NOMO-1 (cell line): ENCODE data around the gene UGCG.
A peak's percentile ranks its signal among the peaks of the same experiment; 100 is the strongest.
"Not testable (repeated sequence)": the region's sequence is repeated elsewhere in the genome, so short reads cannot be mapped to it uniquely, and the experiment has no call there.

Source experiments
- DNase-seq, 2 experiments: peaks; one replicate each; lab custom pipeline; 2025; ENCODE audit not compliant: unreplicated experiment in 2 of 2; lab: John Stamatoyannopoulos, UW

UGCG gene

DNA sequence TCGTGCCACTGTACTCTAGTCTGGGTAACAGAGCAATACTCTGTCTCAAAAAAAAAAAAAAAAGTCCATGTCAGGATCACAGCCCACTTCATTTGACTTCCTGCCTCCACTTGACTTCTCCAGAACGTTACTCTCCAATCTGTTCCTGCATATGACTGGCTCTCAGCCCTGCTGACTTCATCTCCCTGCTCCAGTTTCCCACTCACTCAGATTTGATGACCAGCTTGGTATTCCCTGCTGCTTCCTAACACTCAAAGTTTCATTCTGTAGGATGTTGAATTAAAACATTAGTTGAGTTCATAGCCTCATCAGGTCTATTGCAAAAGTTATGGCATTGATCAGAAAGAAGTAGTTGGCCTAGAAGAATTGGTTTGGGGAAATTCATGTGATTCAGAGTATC lies 52.3 kb downstream of the UGCG start:
- DNase-seq = no peak

DNA sequence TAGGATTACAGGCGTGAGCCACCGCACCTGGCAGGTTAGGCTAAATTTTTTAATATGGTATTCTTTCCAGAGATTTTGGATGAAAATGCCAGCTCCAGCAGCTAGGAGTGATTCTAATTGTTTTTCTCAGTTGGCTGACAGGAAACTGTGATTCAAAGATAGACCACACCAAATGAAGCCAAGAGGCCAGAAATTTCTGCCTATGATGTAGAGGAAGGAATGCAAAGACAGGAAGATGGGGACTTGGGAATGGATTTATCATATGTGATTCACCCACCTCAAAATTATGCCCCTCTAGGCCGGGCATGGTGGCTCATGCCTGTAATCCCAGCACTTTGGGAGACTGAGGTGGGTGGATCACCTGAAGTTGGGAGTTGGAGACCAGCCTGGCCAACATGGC lies 53.3 kb downstream of the UGCG start:
- DNase-seq = no peak

DNA sequence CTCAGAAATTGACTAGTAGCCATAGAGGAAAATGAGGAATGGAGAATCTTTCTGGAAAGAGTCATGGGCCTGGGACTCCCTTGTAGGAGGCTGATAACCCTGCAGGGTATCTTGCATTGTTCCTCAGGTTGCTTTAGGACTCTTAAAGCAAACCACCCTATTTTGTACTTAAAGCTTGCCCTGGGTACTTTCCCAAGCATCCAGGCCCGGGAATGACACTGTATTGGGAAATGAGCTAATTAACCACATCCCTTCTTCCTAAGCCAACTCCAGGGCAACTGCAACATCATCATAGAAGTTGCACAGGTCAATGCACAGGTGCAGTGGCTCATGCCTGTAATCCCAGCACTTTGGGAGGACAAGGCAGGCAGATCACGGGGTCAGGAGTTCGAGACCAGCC lies 55.9 kb downstream of the UGCG start:
- no peak for DNase-seq

DNA sequence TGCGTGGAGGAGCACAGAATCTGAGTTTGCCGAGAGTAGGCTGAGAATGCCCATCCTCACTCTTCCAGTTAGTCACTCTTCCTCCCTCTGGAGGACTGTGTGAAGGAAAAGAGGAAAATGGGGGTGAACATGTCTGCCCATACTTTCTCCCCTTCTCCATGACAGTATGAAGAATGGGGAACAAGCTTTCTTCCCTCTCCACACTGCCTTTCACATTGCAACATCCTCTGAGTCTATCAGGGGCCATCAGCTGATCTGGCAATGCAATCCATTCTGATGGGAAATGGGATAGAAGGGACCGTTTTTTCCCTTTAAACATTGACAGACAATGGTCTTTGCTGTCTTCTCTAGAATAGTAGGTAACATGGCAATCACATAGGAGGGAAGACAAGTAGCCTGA lies 56.8 kb downstream of the UGCG start:
- peak in 1 of 2 experiments; percentile 24 for DNase-seq

DNA sequence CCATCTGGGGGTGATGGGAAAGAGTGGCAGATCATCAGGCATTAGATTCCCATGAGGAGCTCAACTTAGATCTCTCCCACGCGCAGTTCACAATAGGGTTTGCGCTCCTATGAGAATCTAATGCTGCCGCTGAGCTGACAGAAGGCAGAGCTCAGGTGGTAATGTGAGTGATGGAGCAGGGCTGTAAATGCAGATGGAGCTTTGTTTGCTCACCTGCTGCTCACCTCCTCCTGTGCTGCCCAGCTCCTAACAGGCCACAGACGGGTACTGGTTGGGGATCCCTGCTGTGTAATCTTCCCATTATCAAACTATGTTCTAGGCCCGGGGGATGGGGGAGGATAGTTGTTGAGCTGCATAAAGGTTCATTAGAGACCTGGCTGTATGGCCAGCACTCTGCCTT lies 58.4 kb downstream of the UGCG start:
- no peak for DNase-seq

DNA sequence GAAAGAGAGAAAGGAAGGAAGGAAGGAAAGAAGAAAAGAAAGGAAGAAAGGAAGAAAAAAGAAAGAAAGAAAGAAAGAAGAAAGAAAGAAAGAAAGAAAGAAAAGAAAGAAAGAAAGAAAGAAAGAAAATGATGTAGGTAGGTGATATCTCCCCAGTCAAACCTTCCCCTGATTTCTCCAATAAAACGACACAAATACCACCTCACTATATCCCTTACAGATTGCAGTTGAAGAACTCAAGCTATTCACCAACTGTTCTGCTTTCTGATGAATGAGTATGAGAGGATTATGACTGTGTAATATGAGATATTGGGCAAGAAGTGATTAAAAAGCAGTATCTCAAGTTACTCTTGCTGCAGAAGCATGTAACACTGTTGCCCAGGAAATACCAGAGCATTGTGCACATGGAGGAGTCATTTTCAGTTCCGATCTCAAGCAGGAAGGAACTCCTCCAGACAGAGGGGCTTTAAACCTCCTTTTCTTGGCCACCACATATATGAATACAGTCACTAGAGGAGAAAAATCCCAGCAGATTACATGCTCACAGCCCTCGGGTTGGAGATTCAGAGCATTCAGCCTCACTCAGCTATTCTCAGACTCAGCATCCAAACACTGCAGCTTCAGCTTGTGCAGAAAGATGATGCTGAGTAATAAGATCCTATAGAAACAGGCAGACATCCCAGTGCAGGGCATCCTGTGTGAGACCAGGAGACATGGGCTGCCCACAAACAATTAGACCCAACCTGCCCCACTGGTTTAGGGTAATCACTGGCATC lies 61.4 kb downstream of the UGCG start:
- DNase-seq = peak; percentile 54 to 91

DNA sequence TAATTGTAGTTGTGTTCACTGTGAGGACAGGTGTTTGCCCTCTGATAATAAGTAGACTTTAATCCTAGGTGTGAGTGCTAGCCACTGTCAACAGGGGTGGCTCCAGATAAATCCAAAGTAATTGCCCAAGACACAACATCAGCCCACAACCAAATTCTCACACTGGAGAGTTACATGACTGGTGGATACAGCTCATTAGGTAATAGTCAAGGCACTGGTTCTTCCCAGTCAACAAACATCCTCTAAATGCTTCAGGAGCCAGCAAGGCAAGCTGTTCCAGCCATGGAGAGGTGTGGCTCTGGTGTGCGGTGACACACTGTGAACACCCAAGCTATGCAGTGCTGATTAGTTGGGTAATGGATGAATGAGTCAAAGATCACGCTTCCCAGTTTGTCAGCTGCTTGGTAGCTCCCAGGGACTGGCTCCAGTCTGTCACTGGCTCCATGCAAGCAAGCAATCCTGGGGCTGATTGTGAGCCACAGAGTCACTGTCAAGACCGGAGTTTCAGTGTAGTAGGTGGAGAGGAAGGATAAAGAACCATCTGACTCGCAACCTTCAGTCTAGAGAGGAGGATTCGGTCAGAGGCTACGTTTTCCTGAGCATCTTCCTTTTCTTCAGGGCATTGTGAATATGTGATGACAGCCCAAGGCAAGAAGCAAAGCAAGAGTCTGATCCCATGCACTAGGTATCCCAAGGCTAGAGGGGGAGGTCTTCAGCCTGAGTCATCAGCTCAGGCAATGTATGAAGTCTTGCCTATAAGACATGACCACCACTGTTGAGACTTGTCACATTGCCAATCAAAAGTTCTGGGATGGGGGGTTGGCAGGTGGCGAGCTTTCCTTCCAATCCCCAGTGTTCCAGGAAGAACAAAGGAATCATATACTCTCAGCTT lies 63.1 kb downstream of the UGCG start:
- DNase-seq = no peak

DNA sequence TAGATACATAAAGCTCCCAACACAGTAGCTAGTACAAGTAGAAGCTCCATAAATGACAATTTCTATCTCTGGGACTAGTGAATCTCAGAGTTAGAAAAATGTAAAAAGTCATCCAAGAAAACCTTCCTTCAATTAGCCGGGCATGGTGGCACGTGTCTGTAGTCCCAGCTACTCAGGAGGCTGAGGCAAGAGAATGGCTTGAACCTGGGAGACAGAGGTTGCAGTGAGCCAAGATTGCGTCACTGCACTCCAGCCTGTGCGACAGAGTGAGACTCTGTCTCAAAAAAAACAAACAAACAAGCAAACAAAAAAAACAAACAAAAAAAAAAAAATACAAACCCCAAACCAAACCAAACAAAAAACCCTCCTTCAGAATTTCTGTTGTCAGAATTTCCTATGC lies 63.9 kb downstream of the UGCG start:
- DNase-seq = not testable (repeated sequence)

DNA sequence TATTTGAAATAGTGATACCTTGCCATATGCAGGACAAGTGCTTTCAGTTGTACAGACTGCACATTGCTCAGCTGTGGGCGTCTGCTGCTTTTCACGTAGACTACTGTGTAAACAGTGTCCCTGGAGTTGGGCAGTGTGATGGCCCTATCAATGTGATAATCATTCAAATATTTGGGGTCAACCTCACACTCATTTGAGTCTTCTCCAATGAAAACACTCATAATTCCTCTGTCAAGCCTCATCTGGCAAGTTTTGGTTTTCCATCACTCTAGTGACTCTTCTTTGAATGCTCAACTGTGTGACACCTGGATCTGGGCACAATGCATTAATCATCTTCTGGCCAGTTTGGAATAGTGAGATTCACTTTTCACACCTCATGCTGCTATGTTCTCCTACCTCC lies 64.4 kb downstream of the UGCG start:
- no peak for DNase-seq

DNA sequence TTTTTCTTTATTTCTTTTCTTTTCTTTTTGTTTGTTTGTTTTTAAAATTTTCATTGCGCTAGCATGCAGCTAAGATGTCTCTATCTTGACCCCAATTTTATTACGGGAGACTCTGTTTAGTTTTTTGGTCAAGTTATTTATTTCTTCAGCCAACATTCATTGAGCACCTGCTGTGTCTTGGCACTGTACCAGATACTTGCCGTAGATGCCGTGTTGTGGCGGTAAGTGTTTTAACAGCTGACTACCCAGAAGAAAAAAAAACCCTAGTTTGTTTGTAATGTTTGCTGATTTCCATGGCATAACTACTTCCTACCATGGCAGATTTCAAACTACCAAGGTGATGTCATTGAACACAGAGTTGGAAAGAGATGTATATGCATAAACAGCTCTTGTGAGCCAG lies 65.0 kb downstream of the UGCG start:
- DNase-seq = no peak

DNA sequence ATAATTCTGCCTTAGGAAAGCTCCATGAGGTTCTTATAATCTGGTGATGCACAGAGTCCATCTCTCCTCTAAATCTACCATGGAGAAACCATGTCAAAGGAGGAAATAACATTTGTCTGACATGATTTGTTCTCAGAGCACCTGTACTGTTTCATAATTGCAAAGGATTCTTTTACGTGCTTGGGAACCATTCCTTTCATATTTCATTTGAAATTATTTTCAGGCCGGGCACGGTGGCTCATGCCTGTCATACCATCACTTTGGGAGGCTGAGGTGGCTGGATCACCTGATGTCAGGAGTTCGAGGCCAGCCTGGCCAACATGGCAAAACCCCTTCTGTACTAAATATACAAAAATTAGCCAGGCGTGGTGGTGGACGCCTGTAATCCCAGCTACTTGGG lies 65.4 kb downstream of the UGCG start:
- no peak for DNase-seq

DNA sequence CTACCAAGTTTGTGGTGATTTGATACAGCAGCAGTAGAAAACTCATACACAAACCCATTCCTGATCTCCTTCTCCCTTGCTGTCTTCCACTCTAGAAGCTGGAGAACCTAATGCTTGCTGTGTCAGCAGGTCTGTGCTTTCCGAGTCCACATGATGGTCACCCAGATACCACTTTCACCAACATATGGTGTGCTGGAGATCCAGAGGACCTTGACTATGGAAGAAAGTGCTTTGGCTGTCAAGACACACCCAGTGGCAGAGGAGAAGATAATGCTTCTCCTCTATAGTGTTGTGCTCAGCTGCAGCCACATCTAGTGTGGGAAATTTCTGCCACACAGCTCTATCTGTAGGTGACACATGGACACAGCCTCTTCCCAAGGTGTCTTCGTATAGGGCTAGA lies 67.4 kb downstream of the UGCG start:
- DNase-seq = no peak

DNA sequence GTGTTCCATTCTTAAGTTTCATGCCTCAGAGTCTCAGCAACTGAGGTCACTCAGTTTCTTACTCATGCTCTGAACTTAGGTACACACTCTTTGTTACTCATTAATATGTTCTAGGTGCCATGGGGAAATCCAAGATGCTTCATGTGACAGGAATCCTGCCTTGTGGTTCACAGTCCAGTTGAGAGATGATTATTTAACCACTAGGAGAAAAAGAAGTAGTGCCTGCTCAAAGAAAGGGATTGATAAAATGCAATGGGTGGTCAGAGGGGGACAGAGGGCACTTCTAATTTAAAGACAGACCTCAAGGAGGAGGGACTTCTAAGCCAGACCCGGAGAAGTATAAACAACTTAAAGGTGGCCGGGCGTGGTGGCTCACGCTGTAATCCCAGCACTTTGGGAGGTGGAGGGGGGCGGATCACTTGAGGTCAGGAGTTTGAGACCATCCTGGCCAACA lies 69.0 kb downstream of the UGCG start:
- no peak for DNase-seq

DNA sequence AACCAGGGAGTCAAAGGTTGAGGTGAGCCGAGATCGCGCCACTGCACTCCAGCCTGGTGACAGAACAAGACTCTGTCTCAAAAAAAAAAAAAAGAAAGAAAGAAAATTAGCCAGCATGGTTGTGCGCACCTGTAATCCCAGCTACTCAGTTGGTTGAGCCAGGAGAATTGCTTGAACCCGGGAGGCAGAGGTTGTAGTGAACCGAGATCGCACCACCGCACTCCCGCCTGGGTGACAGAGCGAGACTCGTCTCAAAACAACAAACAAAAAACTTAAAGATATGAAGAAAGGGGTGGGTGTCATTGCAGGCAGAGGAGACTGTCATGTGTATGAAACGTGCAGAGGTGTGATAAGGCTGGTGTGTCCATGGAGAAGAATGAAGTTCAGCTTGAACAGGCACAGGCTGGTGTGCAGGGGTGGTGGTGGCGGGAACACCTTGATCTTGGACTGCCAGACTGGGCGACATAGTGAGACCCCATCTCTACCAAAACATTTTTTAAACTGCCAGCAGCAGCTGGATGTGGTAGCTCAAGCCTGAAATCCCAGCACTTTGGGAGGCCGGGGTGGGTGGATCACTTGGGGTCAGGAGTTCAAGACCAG lies 69.6 kb downstream of the UGCG start:
- DNase-seq = no peak

DNA sequence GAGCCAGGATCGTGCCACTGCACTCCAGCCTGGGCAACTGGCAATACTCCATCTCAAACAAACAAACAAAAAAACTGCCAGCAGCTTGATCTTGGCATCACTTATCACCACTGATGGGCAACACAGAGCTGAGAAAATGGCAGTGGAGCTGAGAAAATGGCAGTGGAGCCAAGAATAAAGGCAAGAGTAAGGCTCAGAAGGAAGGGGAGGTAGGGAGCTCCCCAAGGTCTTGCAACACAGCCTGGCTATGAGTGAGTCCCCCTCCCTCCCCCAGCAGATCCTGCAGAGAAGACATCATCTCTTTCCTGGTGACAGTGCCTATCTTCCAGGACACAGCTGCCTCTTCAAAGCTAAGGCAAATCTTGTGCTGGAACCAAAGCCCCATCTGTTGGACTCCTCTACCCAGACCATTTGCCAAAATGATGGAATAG lies 70.3 kb downstream of the UGCG start:
- no peak for DNase-seq

DNA sequence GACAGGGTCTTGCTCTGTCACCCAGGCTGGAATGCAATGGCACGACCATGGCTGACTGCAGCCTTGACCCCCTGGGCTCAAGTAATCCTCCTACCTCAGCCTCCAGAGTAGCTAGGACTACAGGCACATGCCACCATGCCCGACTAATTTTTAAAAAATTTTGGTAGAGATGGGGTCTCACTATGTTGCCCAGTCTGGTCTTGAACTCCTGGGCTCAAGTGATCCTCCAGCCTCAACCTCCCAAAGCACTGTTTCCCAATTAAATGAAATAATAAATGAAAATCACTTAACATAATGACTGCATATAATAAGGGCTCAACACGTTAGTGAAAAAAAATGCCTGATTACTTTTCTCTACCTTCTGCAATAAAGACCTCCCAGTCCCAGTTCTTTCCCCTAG lies 71.0 kb downstream of the UGCG start:
- DNase-seq = no peak

DNA sequence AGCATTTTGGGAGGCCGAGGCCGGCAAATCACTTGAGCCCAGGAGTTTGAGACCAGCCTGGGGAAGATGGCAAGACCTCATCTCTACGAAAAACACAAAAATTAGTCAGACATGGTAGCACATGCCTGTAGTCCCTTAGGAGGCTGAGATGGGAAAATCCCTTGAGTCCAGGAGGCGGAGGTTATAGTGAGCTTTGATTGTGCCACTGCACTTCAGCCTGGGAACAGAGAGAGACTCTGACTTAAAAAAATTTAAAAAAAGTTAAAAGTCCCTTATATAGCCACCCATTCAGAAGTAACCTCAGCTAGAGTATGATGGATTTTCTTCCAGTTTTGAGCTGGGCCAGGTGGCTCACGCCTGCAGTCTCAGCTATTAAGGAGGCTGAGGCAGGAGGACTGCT lies 72.4 kb downstream of the UGCG start:
- no peak for DNase-seq

DNA sequence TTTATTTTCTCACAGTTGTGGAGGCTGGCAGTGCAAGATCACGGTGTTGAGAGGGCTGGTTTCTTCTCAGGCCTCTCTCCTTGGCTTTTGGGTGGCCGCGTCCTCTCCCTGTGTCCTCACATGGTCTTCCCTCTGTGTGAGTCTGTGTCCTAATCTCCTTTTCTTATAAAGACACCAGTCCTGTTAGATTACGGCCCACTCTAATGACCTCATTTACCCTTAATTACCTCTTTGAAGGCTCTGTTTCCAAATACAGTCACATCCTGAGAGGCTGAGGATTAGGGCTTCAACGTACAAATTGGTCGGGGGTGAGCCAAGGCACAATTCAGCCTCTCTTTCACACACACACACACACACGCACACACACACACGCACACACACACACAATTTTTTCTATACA lies 73.0 kb downstream of the UGCG start:
- DNase-seq = no peak

DNA sequence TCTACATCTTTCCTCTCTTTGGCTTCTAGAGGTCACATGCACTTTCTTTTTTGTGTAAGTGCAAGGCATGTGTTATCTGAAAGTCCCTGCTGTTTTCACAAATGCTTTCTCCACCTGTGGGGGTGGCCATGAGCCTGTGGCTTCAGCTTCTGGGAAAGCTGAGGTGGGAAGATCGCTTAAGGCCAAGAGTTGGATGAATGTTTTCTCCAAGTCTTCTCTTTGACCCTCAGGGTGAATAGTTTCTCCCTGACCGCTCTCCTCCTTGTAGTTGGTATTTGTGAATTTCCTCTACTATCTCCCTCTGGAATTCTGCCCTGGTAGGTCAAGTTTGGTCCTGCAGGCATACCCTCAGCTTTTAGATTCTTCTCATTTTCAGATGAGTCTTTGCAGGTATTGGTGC lies 74.2 kb downstream of the UGCG start:
- no peak for DNase-seq

DNA sequence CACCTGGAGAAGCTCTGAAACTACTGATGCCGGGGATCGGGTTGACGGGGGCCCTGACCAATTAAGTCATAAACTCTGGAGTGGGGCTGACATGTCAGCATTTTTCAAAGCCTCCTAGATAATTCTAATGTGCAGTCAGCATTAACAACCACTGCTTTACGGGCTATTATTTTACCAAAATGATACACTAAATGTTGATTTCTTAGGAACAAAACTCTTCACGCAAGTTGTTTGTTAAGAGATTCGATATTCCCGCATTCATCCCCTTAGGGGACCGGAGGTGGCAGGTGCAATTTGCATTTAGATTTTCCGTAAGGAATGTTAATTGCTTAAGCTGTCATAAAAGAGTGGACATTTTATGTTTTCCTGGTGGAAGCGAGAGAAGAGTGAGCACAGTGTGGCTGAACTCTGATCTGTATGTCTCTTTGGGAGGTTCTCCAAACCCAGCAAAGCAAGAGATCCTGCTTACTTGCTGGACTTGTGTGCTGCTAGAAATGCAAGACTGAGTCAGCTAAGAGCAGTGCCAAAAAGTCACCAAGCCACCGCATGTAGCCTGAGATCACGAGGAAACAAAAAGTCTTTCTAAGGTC lies 77.6 kb downstream of the UGCG start:
- no peak for DNase-seq

DNA sequence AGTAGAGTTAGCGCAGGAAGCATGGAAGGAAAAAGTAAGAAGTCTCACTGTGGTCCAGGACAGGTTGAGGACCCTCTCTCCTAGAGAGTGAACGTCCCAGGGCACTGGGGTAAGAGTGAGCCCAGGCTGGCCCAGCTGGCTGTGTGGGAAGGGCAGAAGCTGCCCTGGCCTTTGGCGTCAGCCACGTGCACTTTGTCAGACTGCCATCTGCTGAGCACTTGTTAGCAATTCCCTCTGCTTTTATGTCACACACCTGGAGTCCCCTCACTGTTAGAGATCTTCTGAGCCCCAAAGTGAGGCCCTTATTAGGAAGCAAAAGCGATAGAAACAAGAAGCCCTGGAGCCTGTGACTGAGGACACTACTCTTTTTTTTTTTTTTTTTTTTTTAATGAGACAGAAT lies 79.1 kb downstream of the UGCG start:
- DNase-seq = no peak
